H1 (cell line): ENCODE data around the gene PEAK1. TPM values are rescaled to one million over a fixed set of nuclear protein-coding genes. Genes with fewer than 3 reads are reported as not detected.

Experiments
- polyA plus RNA-seq, 7 experiments: library from polyadenylated mRNA; depleted of rRNA in 3 of 7; stranded (reverse) in 5 of 7; unstranded in 2 of 7; fragments of >200 nt in 5 of 7; fragments of 200-250 nt in 2 of 7; gene quantifications; 1 replicate in 5 of 7; 2 replicates in 1 of 7; 4 replicates in 1 of 7; pipeline versions ENCODE4 v1.2.1 to v1.2.3, GENCODE V29; 2011 to 2013; ENCODE audit warnings: missing spikeins in 2 of 7, mixed read lengths in 2 of 7
- total RNA-seq: library from RNA; stranded (reverse); fragmentation: NEBNext Ultra II Directional; extraction: Animal tissue kit (Norgen Biotek cat#: 25700); gene quantifications from 2 replicates; pipeline ENCODE4 v1.2.1, GENCODE V29; 2021
- TF ChIP-seq, protein P1 (sequence below): IDR thresholded peaks from 2 replicates; pipeline ENCODE4 v1.6.1; 2012; ENCODE audit warnings: low read length, inconsistent platforms

Gene PEAK1
- total and polyA plus RNA-seq, 2 of the 8 experiments (the other 6 are each of a cell fraction or from before 2014, with no cell fraction given), result 8.8 to 44.8 TPM

DNA sequence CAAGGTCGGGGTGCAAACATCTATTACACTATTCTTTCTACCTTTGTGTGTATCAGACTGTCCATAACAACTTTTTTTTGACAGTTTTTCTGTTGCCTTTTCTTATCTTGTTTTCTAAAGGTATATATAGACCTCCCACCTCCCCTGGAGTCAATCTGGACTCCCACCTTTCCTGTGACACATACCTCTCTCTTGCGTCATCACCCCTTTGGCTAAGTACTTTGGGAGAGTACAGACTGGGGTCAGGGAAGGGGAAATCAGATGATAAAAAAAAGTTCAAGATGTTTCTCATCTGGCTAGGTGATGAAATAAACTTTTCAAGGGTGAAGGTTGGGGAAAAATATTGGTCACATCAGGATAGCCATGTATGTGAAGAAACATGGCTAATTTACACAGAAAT is 366.2 kb downstream of the PEAK1 start (continued):
- TF ChIP-seq, protein P1, sequence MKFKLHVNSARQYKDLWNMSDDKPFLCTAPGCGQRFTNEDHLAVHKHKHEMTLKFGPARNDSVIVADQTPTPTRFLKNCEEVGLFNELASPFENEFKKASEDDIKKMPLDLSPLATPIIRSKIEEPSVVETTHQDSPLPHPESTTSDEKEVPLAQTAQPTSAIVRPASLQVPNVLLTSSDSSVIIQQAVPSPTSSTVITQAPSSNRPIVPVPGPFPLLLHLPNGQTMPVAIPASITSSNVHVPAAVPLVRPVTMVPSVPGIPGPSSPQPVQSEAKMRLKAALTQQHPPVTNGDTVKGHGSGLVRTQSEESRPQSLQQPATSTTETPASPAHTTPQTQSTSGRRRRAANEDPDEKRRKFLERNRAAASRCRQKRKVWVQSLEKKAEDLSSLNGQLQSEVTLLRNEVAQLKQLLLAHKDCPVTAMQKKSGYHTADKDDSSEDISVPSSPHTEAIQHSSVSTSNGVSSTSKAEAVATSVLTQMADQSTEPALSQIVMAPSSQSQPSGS, result no peak
- TF ChIP-seq, all 59 proteins: peak for 2
